ENCODE data around the gene FER.

- TF ChIP-seq POLR2A (IDR thresholded peaks at IDR 0.05): no peak
- TF ChIP-seq, protein P1, sequence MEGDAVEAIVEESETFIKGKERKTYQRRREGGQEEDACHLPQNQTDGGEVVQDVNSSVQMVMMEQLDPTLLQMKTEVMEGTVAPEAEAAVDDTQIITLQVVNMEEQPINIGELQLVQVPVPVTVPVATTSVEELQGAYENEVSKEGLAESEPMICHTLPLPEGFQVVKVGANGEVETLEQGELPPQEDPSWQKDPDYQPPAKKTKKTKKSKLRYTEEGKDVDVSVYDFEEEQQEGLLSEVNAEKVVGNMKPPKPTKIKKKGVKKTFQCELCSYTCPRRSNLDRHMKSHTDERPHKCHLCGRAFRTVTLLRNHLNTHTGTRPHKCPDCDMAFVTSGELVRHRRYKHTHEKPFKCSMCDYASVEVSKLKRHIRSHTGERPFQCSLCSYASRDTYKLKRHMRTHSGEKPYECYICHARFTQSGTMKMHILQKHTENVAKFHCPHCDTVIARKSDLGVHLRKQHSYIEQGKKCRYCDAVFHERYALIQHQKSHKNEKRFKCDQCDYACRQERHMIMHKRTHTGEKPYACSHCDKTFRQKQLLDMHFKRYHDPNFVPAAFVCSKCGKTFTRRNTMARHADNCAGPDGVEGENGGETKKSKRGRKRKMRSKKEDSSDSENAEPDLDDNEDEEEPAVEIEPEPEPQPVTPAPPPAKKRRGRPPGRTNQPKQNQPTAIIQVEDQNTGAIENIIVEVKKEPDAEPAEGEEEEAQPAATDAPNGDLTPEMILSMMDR (IDR thresholded peaks at IDR 0.05): no peak
Measured at GRCh38 chr5:109126481-109126880, 378.8 kb downstream of the FER start.
